GM19324 (cell line): Measurements from ENCODE around the gene UTP3.
"Not testable (repeated sequence)": the region's sequence is repeated elsewhere in the genome, so short reads cannot be mapped to it uniquely, and the experiment has no call there.

Experiments
- ATAC-seq: cut with Tn5 transposase; IDR thresholded peaks from one replicate; pipeline ENCODE4 v1.9.1; 2021; ENCODE audit warnings: mild to moderate bottlenecking, moderate library complexity; ENCODE audit not compliant: unreplicated experiment, low FRiP score

UTP3 gene

DNA sequence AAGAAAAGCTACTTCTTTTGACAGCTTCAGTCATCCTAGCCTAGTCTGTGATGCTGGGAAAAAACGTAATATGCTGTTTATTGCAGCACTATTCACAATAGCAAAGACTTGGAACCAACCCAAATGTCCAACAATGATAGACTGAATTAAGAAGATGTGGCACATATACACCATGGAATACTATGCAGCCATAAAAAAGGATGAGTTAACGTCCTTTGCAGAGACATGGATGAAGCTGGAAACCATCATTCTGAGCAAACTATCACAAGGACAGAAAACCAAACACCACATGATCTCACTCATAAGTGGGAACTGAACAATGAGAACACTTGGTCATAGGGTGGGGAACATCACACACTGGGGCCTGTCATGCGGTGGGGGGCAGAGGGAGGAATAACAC, 6.2 kb upstream of the UTP3 start:
- not testable (repeated sequence) for ATAC-seq

GRCh38 chr4:70687392-70687791, 940 bp upstream of the UTP3 start:
- ATAC-seq = no peak

DNA sequence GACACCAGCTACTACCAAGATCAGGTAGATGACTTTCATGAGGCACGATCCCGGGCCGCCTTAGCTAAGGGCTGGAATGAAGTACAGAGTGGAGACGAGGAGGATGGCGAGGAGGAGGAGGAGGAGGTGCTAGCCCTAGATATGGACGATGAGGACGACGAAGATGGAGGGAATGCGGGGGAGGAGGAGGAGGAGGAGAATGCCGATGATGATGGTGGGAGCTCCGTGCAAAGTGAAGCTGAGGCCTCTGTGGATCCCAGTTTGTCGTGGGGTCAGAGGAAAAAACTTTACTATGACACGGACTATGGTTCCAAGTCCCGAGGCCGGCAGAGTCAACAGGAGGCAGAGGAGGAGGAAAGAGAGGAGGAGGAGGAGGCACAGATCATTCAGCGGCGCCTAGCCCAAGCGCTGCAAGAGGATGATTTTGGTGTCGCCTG, 481 bp downstream of the UTP3 start:
- ATAC-seq = no peak

DNA sequence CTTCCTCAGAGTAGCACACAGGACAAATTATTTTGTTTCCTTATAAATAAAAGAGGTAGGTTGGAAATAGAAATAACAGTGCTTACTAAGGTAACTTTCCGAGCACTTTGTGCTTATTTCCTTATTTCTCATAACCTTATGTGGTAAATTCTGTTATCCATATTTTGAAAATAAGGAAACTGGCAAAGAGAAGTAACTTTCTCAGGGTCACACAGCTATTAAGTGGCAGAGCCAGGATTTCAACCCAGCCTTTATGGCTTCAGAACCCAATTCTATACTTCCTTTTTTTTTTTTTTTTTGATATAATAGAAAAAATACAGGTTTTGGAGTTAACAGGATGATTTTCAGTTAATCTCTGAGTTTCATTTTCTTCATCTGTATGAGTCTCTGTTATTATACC, 3.3 kb downstream of the UTP3 start:
- no peak for ATAC-seq

DNA sequence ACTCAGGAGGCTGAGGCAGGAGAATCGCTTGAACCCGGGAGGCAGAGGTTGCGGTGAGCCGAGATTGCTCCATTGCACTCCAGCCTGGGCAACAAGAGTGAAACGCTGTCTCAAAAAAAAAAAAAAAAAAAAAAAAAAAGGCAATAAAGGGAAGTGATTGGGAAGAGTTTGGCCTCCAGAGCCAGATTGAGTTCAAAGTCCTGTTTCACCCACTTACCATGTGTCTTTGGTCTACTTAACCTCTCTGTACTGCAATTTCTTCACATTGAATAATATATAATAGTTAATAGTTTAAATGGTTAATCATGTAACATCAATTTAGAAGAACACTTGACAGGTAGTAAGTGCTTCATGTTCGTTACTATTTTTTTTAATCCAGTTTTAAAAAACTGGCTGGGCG, 6.3 kb downstream of the UTP3 start:
- not testable (repeated sequence) for ATAC-seq

GRCh38 chr4:70698435-70698834, 10.1 kb downstream of the UTP3 start:
- ATAC-seq = not testable (repeated sequence)

- no peak for ATAC-seq
Observed at GRCh38 chr4:70700712-70701111, 12.4 kb downstream of the UTP3 start.

GRCh38 chr4:70701271-70701670, 12.9 kb downstream of the UTP3 start:
- ATAC-seq = no peak

DNA sequence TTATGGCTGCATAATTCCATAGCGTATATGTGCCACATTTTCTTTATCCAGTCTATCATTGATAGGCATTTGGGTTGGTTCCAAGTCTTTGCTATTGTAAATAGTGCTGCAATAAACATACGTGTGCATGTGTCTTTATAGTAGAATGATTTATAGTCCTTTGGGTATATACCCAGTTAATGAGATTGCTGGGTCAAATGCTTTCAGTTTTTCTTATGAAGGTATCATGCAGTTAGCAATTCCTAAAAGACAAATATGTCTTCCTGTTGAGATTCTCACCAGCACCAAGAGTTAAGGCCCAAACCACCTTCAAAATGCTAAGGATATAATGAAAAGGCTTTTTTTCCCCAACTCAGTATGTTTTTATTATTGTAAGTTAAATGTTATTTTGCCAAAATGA, 14.3 kb downstream of the UTP3 start:
- ATAC-seq = not testable (repeated sequence)

DNA sequence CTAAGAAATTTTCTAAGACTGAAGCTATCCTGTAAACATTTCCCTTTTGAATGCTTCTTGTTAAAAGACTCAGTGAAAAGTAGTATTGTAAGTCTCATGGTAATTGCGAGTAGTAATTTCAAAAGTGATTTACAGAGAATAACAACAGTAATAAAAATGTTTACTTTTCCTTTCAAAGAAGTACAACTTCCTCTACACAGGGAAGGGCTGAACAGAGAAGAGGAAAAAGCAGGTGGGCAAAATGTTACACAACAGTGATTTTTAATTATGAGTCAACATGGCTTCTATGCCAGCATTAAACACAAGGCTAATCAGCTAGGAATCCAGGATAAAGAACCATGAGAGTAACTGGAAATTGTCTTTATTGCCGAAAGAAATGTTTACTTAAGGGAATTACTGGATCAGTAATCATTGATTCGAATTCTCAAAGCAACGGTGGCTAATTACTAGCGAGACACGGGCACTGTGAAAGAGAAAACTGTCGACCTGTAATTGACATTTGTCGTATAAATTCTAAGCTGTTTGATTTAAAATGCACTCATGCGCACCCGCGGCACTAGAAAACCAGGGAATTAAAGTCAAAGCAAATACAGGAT, 15.4 kb downstream of the UTP3 start:
- no peak for ATAC-seq

GRCh38 chr4:70704215-70704930, 16.0 kb downstream of the UTP3 start:
- peak; percentile 71 for ATAC-seq

DNA sequence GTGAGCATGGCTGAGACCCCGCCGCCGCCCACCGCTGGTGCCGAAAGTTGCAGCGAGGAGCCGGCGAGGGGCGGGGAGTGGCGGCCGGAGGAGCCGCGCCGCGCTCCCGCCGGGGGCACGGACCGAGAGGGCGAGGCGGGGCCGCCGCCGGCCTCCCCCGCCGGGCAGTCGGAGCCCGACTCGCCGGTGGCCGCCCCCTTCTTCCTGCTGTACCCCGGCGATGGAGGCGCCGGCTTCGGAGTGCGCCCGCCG, 16.5 kb downstream of the UTP3 start:
- ATAC-seq = peak; percentile 44

- peak; percentile 73 for ATAC-seq
Observed at GRCh38 chr4:70705183-70706043, 17.1 kb downstream of the UTP3 start.

DNA sequence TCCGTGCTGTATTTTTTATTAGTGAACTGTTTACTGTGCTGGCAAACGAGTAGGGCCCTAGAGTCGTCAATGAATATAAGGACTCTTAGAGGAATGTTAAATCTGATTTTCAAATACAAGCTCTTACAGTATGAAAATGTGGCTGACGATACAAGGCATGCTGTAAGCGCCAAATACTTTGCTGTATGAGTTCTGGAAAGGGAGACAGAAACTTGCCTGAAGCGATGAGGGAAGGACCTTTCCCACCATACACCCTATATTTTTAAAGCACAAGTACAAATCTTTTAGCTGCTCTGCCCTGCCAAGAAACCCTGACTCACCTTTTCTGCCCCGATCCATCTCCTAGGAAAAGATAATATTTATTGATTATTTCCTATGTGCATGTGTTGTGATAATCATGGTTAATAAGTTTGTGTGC, 17.7 kb downstream of the UTP3 start:
- ATAC-seq = no peak

GRCh38 chr4:70706516-70706915, 18.2 kb downstream of the UTP3 start:
- ATAC-seq = no peak

GRCh38 chr4:70709611-70710205, 21.4 kb downstream of the UTP3 start:
- ATAC-seq = no peak

DNA sequence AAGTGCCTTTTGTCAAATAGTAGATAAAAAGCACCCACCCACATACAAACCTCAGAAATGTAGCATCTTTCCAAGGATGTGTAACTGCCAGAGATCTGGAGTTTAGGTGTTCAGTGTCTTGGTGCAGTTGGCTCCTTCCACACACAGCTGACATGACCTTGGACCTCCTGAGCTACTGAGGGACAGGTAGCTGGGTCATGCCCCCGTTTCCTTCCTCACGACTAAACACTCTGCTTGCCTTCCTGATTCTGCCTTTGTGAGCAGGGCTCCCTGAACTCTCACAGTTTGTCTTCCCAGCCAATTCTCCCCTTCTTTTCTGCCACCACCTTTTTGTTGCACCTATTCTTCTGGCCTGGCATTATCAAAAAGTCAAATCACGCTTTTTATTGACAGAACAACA, 23.3 kb downstream of the UTP3 start:
- ATAC-seq = no peak

DNA sequence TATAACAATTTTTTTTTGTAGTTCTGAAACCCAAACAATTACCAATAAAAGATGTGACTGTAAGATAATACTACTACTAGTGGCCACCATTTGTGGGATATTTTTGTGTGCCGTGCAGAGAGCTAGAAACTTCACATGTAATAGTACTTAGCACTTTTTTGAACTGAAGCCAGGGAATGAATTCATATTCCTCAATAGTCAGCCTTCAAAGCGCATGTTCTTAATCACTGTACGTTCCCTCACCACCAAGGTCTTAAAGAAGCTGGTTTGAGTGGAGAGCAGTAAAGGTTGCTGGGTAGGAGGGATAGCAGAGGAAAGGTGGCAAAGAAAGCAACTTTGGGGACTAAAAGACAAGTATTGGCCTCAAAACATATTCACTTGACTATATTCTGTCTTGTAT, 23.8 kb downstream of the UTP3 start:
- no peak for ATAC-seq

- no peak for ATAC-seq
Observed at GRCh38 chr4:70712604-70713452, 24.5 kb downstream of the UTP3 start.

- ATAC-seq = peak; percentile 27
Observed at GRCh38 chr4:70713453-70714078, 25.2 kb downstream of the UTP3 start.
